GM18951 (cell line): ENCODE measurements around the gene DENND1A.

Source experiments
- POLR2A ChIP-seq: IDR thresholded peaks from 4 replicates; pipeline ENCODE4 v1.6.1; 2011; ENCODE audit warnings: mild to moderate bottlenecking; ENCODE audit not compliant: insufficient read length, insufficient read depth; ENCODE audit errors: extremely low read depth
- in situ Hi-C: fragments of 300-500 bp; cut with MboI; formaldehyde crosslinking; loops from one replicate; pipeline ENCODE4 v1.12.0; 2022; ENCODE audit warnings: low sequenced_read_pairs, mixed read lengths, inconsistent platforms; ENCODE audit not compliant: unreplicated experiment

Gene DENND1A

GRCh38 chr9:123792501-123792900, 137.4 kb downstream of the DENND1A start:
- in situ Hi-C loops, result no loop called here
- no peak for TF ChIP-seq POLR2A

- in situ Hi-C loops, result no loop called here
Measured at GRCh38 chr9:123789554-123790292, 140.2 kb downstream of the DENND1A start.

GRCh38 chr9:123787416-123787815, 142.5 kb downstream of the DENND1A start:
- in situ Hi-C loops, result no loop called here
- no peak for TF ChIP-seq POLR2A

More at GRCh38 chr9:123789554-123790292, 140.2 kb downstream of the DENND1A start:
- TF ChIP-seq POLR2A, result no peak

DNA sequence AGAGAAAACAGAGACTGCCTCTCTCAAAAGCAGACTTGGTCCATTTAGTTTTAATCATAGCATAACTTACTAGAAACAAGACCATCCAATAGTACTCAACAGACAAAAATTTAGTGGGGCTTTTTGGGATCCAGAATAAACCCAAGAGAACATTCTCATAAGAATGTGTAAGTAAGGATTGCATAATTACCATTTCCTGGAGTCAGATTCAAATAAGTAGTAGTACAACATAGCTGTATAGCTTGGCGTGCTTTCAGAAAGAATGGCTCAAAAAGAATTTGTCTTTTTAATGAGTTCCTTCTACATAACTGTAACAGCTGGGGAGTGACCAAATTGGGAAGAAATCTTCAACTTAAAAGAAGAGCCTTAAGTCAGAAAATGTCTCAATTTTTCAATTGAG, 145.4 kb downstream of the DENND1A start:
- in situ Hi-C loops, result no loop called here

GRCh38 chr9:123778232-123778902, 151.6 kb downstream of the DENND1A start:
- no peak for TF ChIP-seq POLR2A
- in situ Hi-C loops, result no loop called here

More for the DNA sequence above, 145.4 kb downstream of the DENND1A start:
- TF ChIP-seq POLR2A, result no peak

DNA sequence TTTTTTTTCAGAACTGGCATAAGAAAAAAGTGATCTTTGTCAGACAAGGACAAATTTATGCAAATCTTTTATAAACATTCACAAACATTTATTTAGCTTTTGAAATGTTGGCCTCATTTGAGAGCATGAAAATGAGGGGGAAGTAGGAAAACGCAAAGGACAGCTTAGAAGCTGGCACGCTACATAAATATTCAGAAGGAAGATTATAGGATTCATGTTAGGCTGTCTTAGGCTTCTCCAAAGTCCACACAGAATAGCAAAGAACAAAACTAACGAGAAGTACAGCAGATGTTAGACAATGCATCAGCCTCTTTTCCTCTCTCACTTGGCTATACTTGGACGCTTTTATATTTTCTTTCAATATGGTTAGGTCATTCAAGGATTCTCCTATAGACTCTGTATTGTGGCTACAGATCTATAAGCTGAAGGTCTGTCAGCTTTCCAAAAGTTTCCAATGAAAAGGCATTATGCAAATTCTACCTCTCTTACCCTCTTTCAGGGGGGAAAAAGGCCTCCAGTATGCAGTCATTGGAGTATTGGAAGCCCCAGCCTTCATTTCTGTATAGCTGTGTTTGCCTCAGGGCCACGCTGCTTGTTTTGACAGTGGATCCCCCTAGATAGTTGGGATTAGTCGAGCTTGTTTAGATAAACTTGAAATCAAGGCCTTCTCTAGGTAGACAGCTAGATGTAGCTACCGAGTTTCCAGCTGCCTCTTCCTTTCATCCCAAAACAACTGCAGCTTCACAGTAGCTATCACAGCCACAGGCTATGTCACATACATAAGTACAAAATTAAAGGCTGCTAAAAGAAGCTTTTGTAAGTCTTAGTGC, 153.0 kb downstream of the DENND1A start:
- in situ Hi-C loops, result no loop called here
- no peak for TF ChIP-seq POLR2A

DNA sequence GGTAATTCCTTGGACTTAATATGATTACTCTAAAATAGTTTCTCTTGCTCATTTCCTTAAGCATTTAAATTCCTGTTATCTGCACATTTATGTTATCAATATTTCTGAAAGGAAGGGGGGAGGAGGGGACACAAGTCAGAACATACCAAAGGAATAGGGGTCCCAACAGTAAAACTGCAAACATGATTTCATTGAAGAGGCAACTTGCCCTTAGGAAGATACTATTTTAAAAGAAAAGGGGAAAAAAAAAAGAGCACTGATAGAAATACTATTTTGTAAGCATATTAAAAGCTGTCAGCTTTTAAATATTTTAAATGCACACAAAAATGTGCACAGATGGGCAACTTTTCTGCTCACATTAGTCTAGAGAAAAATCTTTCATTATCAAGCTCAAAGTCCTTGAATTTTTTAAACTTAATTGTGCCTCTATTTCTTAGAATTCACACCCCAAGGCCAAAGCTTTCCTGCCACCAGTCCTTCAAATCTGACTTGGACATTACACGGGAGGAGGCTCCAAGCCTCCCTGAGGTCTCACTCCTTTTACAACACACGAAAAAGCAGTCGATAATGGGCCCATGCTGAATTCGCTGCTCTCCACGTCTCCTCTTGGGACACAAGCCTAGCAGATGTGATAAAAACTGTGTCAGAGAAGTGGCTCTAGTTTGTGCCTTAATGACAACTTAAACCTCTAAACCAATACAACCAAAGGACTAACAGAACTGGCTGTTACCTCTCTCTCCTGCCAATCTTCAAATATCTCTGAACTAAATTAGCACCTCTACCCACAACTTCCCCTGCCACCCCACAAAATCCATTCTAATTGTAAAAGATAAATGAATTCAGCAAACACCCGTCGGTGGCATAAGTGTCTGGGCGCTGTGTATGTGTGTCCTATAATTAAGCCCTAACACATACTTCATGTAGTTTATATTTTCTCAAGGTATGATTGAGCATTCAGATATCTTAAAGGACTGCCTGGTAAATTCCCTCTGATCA, 154.3 kb downstream of the DENND1A start:
- in situ Hi-C loops, result no loop called here
- no peak for TF ChIP-seq POLR2A

DNA sequence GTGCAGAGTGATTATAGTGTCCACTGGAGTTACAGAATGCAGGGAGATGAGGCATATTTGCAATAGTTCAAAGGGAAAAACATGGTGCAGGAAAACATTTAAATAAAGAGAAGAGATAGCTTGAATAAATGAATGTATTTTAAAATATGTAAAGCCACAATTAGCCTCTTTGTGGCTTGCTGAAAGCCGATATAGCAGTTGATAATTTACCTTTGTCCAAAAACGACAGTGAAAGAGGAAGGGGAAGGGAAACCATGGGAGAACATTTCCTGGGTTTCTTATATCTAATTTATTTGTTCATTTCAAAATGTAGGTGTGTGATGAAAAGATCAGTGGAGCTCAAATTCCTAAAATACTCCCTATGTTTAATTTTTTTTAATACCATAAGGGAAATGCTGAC, 156.1 kb downstream of the DENND1A start:
- in situ Hi-C loops, result no loop called here
- TF ChIP-seq POLR2A, result no peak

DNA sequence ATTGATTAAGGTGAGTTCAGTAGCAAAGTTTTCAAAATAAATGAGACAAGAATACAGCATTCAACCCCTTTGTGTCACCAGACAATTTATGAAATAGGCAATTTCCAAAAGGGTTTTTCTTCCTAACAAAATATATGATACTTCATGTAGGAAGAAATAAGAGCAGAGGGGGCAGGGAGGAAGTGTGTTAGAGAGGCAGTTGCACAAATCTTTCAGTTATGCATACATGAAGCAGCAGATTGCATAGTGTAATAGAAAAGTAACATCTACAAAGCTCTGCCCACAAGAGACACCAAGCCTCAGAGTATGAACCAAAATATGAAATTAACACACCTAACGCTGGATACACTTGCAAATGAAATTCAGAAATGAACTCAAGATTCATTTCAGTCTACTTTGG, 157.0 kb downstream of the DENND1A start:
- no peak for TF ChIP-seq POLR2A
- in situ Hi-C loops, result no loop called here

GRCh38 chr9:123772374-123772773, 157.6 kb downstream of the DENND1A start:
- TF ChIP-seq POLR2A, result no peak
- in situ Hi-C loops, result no loop called here

DNA sequence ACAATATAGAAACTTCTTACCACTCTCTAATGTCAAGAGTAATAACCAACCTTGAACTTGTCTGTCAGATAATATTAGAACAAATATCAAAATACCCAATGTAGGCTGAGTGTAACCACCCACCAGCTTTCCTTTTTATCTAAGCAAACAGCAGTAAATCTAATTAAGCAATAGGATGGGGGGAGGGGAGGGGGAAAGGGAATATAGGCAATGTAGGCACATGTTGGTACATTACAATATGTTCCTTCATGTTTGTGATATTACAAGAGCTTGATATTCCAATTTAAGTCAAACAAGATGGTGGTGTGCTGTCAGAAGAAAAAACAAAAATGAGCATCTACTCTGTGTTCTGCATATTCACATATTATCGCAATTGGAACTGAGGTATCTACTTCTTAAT, 158.2 kb downstream of the DENND1A start:
- TF ChIP-seq POLR2A, result no peak
- in situ Hi-C loops, result no loop called here

- in situ Hi-C loops, result no loop called here
- TF ChIP-seq POLR2A, result no peak
Measured at GRCh38 chr9:123769719-123770118, 160.2 kb downstream of the DENND1A start.
